K562 (cell line): ENCODE data around the gene TMIGD2.

Source experiments
- HEY1 ChIP-seq: fragments of 250-450 bp; sonication (Bioruptor Pico); IDR thresholded peaks from 2 replicates; pipeline ENCODE4 v1.5.0; 2020; ENCODE audit warnings: mild to moderate bottlenecking, moderate library complexity, borderline replicate concordance
- POLR2A ChIP-seq: fragments of 450-650 bp; conservative IDR thresholded peaks from 2 replicates; pipeline ENCODE4 v1.6.1; 2016
- POLR2AphosphoS5 ChIP-seq: IDR thresholded peaks from 2 replicates; pipeline ENCODE4 v1.6.1; 2011; ENCODE audit warnings: mild to moderate bottlenecking, low read depth, low read length, moderate library complexity; ENCODE audit not compliant: control insufficient read depth, insufficient read depth
- RBFOX2 ChIP-seq: fragments of 200-400 bp; formaldehyde crosslinking; IDR thresholded peaks from 2 replicates; pipeline ENCODE4 v1.6.1; 2017; ENCODE audit warnings: low read depth, mild to moderate bottlenecking, low read length, moderate library complexity
- RNF2 ChIP-seq: sonication (generic); IDR thresholded peaks from 2 replicates; pipeline ENCODE4 v1.6.1; 2016
- ZFPM2 ChIP-seq: fragments of 250-450 bp; sonication (Bioruptor Pico); IDR thresholded peaks from 2 replicates; pipeline ENCODE4 v1.5.1; 2022; ENCODE audit warnings: mild to moderate bottlenecking
- TF ChIP-seq, protein P1 (sequence below), 3 experiments: IDR thresholded peaks in 2 of 3; conservative IDR thresholded peaks in 1 of 3; 2 replicates each; pipeline ENCODE4 v1.5.1; 2011 to 2012; ENCODE audit warnings: low read length in 3 of 3, mild to moderate bottlenecking in 3 of 3, control low read depth in 2 of 3, improper control_type of control experiment in 1 of 3, inconsistent platforms in 1 of 3, low read depth in 1 of 3, mixed read lengths in 1 of 3, moderate library complexity in 1 of 3; ENCODE audit not compliant: insufficient read depth in 2 of 3

DNA sequence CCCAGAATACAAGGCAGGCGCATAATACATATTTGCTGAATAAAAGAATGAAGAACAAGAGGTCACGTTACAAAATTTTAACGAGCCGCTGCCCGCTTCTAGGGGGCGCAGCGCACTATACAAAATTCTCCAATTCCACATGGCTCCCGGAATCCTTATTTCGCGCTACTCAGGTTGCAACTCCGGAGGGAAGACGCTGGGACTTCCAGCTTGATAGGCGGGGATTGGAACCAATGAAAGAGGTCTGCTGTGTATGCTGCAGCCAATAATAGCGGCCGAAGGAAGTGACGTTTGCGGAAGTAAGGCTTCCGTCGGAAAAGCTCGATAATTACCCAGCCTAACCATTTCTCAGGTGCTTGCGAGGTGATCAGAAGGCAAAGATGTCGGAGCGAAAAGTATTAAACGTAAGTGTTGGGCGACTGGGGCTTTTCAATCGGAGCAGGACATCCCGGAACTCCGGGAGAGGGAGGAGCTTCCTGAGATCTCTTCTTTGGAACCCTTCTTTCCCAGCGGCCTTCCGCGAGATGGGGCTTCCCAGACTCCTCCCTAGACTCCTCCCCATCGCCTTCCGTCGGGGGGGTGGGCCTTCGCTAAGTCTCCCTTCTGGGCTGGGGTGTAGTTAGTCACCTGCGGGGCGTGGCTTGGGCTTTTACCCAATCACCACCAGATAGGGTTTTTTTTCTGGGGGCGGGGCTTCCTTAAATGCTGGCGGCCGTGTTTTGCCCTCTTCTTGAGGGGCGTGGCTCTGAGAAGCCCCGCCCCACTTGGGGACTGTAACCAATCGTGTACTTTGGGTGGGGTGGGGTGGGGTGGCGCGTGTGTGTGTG is 55.2 kb downstream of the TMIGD2 start, which contains the start of gene YJU2:
- TF ChIP-seq HEY1 = no peak
- TF ChIP-seq ZFPM2 (CRISPR knock-in tag) = no peak
- TF ChIP-seq POLR2A = peak; percentile 93
- TF ChIP-seq POLR2AphosphoS5 = no peak; the same call in none of the 2 replicates
- TF ChIP-seq, protein P1, sequence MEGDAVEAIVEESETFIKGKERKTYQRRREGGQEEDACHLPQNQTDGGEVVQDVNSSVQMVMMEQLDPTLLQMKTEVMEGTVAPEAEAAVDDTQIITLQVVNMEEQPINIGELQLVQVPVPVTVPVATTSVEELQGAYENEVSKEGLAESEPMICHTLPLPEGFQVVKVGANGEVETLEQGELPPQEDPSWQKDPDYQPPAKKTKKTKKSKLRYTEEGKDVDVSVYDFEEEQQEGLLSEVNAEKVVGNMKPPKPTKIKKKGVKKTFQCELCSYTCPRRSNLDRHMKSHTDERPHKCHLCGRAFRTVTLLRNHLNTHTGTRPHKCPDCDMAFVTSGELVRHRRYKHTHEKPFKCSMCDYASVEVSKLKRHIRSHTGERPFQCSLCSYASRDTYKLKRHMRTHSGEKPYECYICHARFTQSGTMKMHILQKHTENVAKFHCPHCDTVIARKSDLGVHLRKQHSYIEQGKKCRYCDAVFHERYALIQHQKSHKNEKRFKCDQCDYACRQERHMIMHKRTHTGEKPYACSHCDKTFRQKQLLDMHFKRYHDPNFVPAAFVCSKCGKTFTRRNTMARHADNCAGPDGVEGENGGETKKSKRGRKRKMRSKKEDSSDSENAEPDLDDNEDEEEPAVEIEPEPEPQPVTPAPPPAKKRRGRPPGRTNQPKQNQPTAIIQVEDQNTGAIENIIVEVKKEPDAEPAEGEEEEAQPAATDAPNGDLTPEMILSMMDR (IDR thresholded peaks at IDR 0.05 in 2 of 3, conservative IDR thresholded peaks at IDR 0.05 in 1 of 3; ENCODE audit: insufficient read depth in 2 of 3, low read depth in 1 of 3, low read length in 3 of 3) = peak; percentile 74 to 85 (median 80)
- peak; percentile 81 for TF ChIP-seq RBFOX2
- 0 out of 2 replicates have a peak, but pooled peaks have one; percentile 36 for TF ChIP-seq RNF2
